ENCODE results near the gene NDUFB10.

The NDUFB10 gene

DNA sequence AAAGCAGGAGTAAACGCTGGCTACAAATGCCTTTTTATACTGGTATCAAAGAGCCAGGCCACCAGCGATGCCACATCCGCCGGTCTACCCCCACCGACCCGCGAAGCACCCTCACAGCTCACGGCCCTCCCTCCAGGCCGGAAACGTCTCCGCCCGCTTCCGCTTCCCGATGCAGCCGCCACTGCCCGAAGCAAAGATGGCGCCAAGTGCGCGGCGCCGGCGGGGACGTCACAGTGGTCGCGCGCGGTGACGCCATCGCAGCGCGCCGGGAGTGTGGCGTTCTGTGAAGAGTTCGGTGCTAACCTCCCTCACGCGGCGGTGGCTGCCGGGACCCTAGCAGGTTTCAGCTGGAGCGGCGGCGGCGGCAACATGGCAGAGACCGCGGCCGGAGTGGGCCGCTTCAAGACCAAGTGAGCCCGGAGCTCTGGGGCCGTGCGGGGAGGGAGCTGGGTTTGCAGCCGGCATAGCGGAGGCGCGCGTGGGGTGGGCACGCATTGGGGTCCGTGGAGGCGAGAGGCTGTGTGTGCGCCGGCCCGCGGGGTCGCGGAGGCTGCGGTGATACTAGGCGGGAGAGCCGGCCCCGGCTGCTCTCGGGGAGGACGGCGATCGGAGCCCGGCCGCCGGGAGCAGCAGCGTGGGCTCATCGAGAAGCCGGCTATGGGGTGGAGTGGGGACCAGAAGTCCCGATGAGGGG is 12.6 kb downstream of the NDUFB10 start, which contains the start of gene TBL3:
Gene TBL3 (plus strand): TSS at position 258 of the 694 bp plus-strand sequence. CDS start 112 bp downstream, at position 370.
- DNase-seq (ENCODE audit: low read depth in 2 of 2): peak; percentile 89 to 91

DNA sequence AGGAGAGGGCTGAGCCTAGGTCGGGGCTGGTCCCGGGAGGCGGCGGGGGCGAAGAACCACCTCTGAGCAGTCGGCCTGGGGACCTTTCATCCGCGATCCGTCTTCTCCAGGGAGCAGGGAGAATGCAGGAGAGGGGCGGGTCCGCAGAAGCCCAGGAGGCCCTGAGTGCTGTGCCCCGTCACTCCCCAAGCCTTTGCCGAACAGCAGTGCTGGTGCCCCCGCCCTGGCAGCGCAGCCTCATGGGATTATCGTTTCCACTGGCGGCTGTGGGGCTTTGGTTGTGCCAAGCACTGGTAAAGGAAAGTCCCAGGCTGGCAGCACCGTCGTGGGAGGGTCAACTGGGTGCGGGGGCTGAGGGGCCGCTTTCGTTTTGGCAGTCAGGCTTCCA is 13.1 kb downstream of the NDUFB10 start:
- DNase-seq (ENCODE audit: low read depth in 2 of 2): no peak

DNA sequence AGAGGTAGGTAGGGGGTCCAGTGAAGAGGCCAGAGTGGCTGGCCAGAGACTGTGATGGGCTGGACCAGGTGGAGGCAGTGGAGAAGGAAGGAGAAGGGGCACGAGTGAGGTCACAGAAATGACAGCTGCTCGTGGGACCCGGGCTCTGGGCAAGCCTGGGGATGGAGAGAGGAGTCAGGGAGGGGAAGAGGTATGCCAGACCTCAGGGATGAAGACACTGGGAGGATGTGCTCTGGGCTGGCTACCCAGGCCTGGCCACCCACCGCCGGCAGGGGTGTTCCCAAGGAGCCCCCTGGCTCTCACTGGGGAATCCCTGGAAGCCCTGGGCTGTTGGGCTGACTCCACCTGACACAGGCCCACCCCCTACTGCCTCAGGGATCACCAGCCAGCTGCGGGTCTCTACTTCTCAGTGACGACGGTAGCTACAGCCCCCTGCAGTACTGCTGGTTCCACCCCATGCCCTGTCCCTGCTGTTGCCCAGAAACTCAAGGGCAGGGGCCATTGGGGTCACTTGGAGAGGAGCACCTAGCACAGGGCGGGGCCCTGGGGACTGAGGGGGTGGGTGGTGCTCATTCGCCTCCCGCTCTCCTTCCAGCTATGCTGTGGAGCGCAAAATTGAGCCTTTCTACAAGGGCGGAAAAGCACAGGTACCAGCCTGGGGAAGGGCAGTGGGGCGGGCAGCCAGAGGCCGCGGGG is 14.3 kb downstream of the NDUFB10 start:
- DNase-seq (ENCODE audit: low read depth in 2 of 2): no peak

DNA sequence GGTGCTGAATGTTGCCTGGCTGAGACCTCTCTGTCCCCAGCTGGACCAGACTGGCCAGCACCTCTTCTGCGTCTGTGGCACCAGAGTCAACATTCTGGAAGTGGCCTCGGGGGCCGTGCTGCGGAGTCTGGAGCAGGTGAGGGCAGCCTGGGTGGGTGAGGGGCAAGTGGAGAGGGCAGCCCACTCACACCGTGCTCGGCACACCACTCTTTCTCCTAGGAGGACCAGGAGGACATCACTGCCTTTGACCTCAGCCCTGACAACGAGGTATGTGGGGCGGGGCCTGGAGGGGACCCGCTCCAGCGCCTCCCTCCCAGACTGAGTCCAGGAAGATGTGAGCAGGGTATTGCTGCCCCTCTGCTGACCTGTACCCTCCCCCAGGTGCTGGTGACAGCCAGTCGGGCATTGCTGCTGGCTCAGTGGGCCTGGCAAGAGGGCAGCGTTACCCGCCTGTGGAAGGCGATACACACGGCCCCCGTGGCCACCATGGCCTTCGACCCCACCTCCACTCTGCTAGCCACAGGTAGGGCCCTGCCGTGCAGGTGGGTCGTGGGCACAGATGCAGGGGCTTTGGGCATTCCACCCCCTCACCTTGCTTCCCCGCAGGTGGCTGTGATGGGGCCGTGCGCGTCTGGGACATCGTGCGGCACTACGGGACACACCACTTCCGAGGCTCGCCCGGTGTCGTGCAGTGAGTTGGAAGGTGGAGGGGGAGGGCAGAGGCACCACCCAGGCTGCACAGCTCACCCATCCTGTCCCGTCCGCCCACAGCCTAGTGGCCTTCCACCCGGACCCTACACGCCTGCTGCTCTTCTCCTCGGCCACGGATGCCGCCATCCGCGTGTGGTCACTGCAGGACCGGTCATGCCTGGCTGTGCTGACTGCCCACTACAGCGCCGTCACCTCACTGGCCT is 15.1 kb downstream of the NDUFB10 start:
- DNase-seq (ENCODE audit: low read depth in 2 of 2): no peak

DNA sequence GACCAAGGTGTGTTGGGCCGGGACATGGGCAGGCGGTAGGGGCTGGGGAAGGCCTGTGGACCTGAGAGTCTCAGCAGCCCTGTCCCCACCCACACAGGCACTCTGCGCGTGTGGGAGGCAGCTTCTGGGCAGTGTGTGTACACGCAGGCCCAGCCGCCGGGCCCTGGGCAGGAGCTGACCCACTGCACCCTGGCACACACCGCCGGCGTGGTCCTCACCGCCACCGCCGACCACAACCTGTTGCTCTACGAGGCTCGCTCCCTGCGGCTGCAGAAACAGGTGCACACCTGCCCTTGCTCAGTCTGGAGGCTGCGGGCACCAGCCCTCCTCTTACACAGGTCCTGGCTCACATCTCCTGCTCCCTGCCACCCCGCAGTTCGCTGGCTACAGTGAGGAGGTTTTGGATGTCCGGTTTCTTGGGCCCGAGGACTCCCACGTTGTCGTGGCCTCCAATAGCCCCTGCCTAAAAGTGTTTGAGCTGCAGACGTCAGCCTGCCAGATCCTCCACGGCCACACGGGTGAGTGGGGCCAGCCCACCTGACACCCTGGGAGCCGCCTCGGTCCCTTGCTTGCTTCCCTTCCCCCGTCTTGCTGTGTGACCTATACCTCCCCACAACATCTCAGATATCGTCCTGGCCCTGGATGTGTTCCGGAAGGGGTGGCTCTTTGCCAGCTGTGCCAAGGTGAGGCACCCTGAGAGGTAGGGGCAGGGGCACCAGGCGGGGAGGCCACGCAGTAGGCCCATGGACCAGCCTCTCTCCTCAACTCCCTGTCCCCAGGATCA is 16.3 kb downstream of the NDUFB10 start:
- DNase-seq (ENCODE audit: low read depth in 2 of 2): no peak

DNA sequence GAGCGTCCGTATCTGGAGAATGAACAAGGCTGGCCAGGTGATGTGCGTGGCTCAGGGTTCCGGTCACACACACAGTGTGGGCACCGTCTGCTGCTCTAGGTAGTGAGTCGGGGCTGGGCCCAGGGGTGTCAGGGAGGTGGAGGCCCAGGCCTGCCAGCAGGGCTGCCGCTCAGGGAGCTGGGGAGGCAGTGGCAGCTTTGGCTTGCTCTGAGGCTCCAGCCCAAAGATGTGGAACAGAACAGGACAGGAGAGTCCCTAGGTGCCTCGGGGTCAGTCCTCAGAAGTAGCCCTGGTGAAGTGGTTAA is 16.8 kb downstream of the NDUFB10 start:
- no peak for DNase-seq (ENCODE audit: low read depth in 2 of 2)

DNA sequence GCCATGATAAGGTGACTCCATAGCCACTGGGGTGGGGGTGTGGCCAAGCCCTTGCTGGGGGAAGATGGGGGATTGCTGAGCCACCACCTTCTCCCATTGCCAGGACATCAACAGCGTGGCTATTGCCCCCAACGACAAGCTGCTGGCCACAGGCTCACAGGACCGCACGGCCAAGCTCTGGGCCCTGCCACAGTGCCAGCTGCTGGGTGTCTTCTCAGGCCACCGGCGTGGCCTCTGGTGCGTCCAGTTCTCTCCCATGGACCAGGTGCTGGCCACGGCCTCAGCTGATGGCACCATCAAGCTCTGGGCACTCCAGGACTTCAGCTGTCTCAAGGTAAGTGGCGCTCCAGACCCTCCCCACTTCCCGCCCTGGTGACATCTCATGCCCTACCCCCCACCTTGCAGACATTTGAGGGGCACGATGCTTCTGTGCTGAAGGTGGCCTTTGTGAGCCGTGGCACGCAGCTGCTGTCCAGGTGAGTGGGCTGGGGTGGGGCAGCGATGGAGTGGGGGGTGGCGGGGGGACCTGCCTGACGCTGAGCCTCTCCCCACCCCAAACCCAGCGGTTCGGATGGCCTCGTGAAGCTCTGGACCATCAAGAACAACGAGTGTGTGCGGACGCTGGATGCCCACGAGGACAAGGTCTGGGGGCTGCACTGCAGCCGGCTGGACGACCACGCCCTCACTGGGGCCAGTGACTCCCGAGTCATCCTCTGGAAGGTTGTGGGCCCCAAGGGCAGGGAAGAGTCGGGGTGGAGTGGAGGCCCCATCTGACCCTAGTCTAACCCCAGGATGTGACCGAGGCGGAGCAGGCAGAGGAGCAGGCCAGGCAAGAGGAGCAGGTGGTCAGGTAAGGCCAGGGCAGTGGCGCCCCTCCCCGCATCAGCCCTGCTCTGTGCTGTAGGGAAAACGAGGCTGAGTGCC is 17.9 kb downstream of the NDUFB10 start:
- no peak for DNase-seq (ENCODE audit: low read depth in 2 of 2)

DNA sequence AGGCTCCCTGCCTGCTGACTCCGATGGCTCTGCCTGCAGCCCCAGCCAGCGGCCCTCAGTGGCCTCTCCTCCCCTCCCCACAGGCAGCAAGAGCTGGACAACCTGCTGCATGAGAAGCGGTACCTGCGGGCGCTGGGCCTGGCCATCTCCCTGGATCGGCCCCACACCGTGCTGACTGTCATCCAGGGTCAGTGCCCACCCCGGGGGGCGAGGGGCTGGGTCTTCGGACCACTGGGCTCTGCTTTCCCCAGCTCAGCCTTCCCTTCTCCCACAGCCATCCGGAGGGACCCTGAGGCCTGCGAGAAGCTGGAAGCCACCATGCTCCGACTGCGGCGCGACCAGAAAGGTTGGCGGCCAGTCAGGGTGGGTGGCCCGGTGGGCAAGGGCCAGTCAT is 18.5 kb downstream of the NDUFB10 start:
- DNase-seq (ENCODE audit: low read depth in 2 of 2): no peak

DNA sequence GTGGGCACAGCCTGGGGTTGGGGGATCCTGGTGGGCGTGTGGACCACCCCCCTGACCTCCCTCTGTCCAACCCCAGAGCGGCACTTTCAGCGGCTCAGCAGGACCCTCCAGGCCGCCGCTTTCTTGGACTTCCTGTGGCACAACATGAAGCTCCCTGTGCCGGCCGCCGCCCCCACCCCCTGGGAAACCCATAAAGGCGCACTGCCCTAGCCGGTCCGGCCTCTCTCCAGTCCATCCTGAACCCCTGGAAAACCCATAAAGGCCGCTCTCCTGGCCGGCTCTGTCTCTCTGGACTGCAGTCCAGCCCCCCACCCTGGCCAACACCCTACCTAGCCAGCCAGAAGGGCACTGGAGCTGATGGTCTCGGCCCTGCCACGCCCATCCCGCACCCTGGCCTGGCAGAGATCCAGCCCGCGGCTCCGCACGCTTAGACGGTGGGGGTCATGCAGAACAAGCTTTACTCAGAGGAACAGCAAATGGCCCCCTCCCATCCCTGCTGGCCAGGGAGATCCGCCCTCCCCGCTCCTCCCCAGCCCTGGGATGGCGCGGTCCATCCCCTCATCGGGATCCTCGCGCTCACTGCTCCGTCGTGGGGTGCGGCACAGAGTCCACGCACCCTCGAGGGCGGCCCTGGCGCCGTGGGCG is 19.3 kb downstream of the NDUFB10 start:
- no peak for DNase-seq (ENCODE audit: low read depth in 2 of 2)

DNA sequence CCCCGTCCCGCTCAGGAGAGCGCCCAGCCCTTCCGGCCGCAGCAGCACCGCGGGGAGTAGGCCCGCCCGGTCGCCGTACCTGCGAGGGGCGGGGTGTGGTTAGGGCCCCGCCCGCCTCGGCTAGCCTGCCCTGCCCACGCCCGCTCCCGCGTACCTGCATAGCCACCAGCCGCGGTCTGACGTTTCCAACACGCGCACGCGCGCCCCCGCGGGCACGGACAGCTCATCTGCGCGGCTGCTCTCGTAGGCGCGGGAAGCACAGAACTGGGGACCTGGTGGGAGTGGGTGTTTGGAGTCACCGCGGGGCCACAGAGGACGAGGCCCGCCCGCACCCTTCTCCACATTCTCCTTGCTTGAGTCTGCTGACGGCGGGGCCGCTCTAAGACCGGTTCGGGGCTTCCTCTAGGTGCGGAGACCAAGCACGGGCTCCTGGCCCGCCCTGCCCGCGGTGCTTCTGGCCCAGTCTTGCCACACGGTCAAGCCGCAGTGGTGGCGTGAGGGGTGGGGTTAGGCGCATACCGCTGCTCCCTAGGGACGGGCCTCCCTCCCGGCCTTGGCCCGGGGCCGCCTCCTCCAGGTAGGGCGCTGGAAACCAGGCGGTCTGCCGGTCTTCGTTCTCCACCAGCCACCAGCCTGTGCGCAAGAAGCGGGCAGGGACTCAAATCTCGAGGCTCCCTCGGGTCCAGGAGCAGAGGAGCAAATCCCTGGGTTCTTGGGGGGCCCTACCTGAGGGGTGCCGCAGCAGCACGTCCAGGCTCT is 20.1 kb downstream of the NDUFB10 start:
- no peak for DNase-seq (ENCODE audit: low read depth in 2 of 2)

DNA sequence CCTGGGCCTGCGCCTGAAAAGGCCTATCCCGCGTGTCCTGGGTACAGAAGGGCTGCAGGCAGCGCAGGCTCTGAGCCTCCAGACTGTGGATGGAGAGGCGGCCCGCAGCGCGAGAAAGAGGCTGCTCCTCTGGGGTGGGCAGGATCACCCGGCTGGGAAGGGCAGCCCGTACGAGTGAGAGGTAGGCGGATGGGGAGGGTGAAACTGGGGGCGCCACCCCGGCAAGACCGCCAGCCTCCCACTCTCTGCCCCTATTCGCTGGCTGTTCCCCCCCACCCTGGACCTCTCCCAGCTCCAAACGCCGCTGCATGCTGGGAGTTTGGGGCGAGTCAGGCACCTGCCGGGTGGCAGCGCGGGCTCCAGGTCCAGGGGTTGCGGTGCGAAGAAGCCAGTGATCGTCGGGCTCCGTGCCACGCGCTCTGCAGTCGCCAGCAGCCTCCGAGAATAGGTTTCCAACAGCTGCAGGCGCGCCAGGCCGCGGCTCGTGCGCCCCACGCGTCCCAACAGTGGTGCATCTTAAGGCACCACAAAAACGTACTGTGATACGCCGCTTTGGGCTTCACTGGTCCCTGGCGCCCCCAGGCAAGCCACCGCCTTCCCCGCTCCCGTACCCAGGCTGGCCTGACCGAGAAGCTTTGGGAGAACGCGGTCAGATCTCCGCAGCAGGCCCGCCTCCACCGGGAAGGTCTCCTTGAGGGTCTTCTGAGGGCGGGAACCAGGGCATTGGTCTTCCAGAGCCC is 20.9 kb downstream of the NDUFB10 start:
- no peak for DNase-seq (ENCODE audit: low read depth in 2 of 2)

DNA sequence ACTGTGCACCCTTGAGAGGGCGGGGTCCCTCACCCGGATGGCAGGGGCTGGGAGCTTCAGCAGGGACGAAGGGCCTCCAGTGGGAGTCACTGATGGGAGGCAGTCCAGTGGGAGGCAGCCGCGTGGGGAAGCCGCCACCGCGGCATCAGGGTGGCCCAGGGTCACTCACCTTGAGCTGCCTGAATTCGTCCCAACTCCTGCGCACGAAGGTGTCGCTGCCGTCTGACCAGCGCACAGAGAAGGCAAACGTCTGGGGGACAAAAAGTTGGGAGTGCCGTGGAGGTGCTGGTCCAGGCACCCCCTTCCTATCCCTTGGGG is 21.4 kb downstream of the NDUFB10 start:
- no peak for DNase-seq (ENCODE audit: low read depth in 2 of 2)

DNA sequence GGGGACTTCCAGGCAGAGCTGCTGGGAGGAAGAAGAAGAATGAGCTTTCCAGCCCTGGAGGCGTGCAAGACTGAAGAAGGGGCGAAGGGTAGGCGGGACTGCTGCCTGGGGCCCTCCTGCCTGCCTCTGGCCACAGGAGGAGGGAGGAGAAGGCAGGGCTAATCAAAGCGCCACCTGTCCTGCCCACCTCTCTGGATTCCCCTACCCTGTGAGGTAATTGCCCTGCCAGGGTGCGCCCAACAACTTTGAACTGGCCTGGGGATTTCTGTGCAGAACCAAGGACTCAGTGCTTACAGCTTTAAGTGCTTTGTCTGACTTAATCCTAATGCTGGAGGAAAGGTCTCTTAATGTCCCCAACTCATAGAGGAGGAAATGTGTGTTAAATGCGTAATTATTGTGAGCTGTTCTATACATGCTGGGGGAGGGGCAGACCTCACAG is 22.1 kb downstream of the NDUFB10 start, which contains the start of gene NOXO1:
Gene NOXO1 (minus strand): TSS at position 72 of the 439 bp plus-strand sequence. CDS start 290 bp downstream, outside the sequence.
- no peak for DNase-seq (ENCODE audit: low read depth in 2 of 2)

DNA sequence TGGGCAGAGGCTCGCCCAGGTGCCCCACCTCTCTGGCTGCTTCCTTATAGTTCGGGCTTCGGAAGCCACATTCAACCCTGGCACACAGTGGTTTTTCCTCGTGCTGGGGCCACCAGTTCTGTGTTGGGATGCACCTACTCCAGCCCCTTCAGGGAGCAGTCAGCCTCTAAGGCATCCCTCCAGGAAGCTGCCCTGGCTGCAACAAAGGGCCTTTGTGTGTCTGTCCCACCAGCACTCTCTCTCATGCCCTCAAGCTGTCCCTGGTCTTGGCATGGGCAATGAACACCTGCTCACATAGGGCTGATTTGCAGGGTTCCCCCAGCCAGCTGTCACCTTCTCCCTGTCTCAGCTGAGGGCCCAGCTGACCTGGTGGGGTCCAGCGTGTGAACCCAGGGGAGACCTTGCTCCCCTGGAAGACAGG is 22.7 kb downstream of the NDUFB10 start:
- no peak for DNase-seq (ENCODE audit: low read depth in 2 of 2)

DNA sequence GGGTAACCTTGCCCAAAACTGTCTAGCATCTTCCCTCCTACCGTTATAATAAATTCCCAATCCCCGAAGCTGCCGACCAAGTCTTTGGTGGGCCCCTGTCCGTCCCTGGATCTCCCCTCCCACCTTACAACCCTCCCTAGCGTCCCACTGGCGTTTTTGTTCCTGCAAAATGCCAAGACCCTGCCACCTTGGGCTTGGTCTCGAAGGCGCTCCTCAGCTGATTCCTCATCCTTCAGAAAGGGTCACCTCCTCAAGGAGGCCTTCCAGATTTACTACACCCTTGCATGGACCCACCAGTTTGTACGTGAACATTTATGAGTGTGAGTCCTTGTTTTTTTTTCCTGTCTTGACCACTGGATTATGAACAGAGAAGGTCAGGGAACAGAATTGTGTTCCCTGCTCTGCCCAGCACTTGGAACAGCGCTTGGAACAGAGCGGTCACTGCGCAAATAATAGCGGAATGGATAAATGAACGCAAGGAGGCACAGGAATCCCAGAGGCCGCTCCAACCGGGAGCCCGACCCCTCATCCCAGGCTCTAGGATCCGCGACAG is 23.7 kb downstream of the NDUFB10 start:
- no peak for DNase-seq (ENCODE audit: low read depth in 2 of 2)

DNA sequence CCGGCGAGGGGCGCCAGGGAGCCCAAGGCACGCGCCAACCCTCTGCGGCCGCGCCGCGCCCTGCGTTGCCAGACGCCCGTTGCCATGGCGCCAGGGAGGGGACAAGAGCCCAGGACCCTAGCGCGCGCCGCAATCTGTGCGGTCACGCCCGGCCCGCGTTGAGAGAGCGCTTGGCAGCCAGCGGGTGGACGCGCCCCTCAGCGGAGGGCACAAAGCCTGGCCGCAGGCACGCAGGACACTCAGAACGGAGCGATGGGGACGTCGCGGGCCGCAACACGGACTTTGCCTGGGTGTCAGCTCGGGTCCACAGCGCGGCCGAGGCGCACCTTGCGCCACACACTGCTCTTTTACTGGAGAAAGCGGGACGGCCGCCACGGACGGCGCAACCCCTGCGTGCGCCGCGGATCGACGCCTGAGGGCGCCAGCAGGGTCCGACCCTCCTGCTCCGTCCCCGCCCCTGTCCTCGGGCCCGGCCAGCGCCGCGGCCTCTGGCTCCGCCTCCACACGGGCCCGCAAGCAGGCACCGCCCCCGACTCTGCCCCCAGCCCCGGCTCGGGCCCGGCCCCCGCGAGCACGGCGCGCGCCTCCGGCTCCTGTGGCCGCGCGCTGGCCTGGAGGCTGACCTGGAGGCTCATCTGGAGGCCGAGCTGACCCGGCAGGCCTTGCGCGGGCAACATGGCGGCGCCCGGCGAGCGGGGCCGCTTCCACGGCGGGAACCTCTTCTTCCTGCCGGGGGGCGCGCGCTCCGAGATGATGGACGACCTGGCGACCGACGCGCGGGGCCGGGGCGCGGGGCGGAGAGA is 24.4 kb downstream of the NDUFB10 start, which contains the start of gene GFER:
Gene GFER (plus strand): TSS at position 650 of the 803 bp plus-strand sequence. CDS start 26 bp downstream, at position 676.
- DNase-seq (ENCODE audit: low read depth in 2 of 2): peak; percentile 73
